Myometrial cell (primary cell): Measurements from ENCODE around the gene ZNF727. TPM values are rescaled to one million over a fixed set of nuclear protein-coding genes. Genes with fewer than 3 reads are reported as not detected.

Experiments
- total RNA-seq: library from RNA; depleted of rRNA; stranded (reverse); fragments of >200 nt; gene quantifications from 2 replicates; pipeline ENCODE4 v1.2.3, GENCODE V29; 2015

The ZNF727 gene
- not detected in 2 replicates for total RNA-seq

GRCh38 chr7:64045301-64046040, at the start of gene ZNF727:
Gene ZNF727 (plus strand): TSS chr7:64045434. CDS start chr7:64045622, 188 bp downstream.

GRCh38 chr7:63998549-63998948, 46.7 kb upstream of the ZNF727 start, which contains the start of gene ZNF722:
Gene ZNF722 (plus strand): TSS chr7:63998849. CDS start chr7:63998962, 113 bp downstream.

Other genes with a start within 250 kb of the ZNF727 start
- not detected in 2 replicates for gene ZNF722, start 46.6 kb upstream of the ZNF727 start, total RNA-seq
- not detected in 2 replicates for gene ZNF735, start 161.8 kb downstream of the ZNF727 start, total RNA-seq
- not detected in 2 replicates for gene ZNF679, start 183.0 kb downstream of the ZNF727 start, total RNA-seq